T-helper 1 cell treated with Interleukin-12 subunit alpha and Interleukin-12 subunit beta and Interleukin-4 antibody, amounts not matched to agents 30 ng/mL and 1 ng/mL, for 36 hours (primary cell): ENCODE data around the gene MDM4. TPM values are rescaled to one million over a fixed set of nuclear protein-coding genes. Genes with fewer than 3 reads are reported as not detected.

Source experiments
- intact Hi-C: fragments of 100-400 bp; cut with micrococcal nuclease; formaldehyde crosslinking; loops from one replicate; pipeline ENCODE4 v1.15.1; 2024
- total RNA-seq: library from RNA; stranded (reverse); gene quantifications from 2 replicates; pipeline ENCODE4 v1.2.3, GENCODE V29; 2022

Gene MDM4
- total RNA-seq, 1 donor from 2014 or later, result 86.3 TPM

DNA sequence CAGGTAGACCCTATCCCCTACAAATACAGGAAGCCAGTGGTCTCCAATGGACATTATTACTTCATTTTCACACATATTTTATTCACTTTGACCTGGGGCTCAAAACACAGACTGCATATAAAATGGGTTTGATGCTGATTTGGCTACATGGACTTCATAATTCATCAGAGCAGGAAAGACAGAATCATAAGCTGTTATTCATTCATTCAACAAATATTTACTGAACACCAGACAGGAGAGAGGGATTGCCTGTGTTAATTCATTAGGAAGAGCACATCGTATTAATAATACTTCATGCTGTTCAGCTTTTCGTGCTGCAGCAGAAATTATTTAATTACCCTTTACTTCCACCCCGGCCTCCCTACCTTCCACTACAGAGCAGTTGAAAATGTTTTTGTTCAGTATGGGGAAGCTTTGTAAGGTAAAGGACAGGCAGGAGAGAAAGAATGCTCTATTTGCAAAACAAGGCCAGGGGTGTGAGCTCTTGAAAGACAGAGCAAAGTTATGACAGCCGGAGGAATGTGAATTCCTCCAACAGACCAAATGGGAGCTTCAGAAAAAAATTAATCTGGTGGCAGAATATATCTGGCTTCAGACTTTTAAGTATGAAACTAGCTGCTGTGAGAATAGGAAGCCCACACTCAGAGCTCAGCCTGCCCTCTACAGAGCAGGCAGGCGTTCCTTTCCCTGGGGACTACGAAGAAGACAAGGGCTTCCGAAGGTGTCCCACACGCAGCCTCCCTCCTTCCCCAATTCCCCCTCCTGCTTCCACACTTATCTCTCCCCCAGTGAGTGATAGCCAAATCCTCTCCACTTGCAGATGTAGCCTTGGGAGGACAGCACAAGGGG lies 58.0 kb downstream of the MDM4 start:
- intact Hi-C loops, result no loop called here

DNA sequence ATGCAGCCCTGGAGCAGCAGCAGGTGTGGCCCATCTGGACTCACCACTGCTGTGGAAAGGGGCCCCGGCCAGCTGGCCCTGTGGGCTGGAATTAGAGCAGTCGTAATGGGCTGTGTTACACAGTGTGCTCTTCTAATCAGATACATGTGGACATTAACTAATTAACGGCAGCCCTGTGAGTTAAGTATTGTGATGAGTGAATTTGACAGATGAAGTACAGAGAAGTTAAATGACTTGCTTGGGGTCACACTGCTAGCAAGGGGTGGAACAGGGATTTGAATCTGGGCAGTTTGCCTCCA lies 58.6 kb downstream of the MDM4 start:
- intact Hi-C loops, result no loop called here

GRCh38 chr1:204575221-204576190 lies 59.3 kb downstream of the MDM4 start:
- intact Hi-C loops, result no loop called here

DNA sequence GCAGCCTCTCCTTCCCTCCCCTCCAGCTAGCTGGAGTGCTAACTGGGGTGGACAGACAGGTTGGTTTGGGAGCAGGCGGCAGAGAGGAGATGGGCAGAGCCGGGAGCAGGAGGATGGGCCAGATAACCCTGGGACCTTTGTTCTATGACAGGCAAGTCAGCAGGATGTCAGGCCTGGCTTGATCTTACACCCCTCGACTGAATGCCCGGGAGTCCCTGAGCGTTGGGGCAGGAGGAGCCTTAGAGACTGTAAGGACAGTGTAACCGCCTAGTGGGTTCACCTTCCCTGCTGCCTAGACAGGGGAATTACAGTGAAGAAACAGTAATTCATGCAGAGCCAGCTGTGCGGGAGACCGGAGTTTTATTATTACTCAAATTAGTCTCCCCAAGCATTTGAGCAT lies 60.2 kb downstream of the MDM4 start:
- intact Hi-C loops, result no loop called here

- intact Hi-C loops, result loop anchor here (1.0 kb wide), 1 partner anchor 229 kb away; no protein-coding TSS in a partner anchor
These were observed 61.7 kb downstream of the MDM4 start for GRCh38 chr1:204577794-204578478.

GRCh38 chr1:204578867-204579664 lies 62.9 kb downstream of the MDM4 start:
- intact Hi-C loops, result loop anchor here (1.0 kb wide), 2 partner anchors 12 to 228 kb away; no protein-coding TSS in a partner anchor

GRCh38 chr1:204579681-204580080 lies 63.5 kb downstream of the MDM4 start:
- intact Hi-C loops, result loop anchor here (1.0 kb wide), 1 partner anchor 12 kb away; no protein-coding TSS in a partner anchor

DNA sequence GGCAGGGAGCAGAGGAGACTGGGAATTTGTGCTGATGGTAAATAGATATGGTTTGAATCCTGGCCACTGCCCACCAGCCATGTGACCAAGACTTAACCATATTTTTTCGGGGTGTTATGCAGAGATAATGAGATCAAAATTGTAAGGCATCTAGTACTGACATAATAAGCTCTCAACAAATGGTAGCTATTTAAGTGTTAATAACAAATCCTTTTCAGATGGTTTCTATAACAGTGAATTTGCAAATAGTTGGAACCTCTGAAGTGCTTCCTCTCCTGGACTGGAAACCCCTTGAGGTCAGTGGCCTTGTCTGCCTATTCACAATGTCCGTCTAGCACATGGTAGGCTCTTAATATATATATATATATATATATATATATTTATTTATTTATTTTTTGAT lies 64.7 kb downstream of the MDM4 start:
- intact Hi-C loops, result no loop called here

- intact Hi-C loops, result no loop called here
These were observed 65.6 kb downstream of the MDM4 start for GRCh38 chr1:204581759-204582158.

GRCh38 chr1:204583909-204584632 lies 67.9 kb downstream of the MDM4 start:
- intact Hi-C loops, result no loop called here

DNA sequence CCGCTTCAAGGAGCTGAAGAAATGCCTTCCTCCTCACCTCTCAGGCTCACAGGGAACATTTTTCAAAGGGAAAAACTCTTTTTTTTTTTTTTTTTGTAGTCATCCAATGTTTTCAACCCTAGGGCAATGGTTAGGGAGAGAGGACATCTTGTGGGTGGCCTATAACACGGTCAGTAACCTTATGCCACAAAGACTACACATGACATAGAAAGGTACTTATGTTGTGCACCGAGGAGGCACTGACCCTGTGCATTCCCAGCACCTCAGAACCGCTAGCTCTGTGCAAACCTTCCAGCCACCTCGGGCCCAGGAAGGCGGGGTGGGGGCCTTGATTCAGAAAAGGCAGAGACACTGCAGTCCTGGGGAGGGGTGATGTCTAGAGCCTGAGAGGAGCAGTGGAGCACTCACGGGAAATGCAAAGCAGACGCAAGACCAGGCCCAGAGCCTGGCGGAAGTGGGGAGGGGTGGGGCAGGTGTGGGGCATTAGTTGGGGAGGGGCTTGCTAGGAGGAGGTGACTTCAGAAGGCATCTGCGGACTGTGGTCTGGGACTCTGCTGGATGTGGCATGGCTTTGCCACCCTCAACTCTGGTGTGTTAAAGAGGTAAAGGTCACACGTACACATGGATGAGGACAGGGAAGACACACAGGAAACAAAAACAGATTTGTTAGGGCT lies 68.6 kb downstream of the MDM4 start:
- intact Hi-C loops, result no loop called here

DNA sequence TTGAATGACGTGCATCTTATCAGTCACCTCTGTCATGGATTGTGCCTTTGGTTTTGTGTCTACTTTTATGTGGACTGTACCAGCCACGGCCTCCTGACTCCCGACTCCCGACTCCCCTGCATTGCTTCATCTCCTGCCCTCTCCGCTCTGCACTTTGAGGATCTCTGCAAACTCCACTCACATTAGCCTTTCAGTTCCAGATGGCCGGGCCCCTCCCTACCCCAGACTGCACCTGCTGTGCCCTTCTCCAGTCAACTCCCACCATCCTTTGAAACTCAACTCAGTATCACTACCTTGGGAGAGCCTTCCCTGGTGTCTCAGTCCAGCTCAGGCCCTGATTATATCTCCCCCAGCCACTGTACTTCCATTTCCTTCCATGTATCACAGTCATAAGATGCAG lies 71.4 kb downstream of the MDM4 start:
- intact Hi-C loops, result no loop called here

DNA sequence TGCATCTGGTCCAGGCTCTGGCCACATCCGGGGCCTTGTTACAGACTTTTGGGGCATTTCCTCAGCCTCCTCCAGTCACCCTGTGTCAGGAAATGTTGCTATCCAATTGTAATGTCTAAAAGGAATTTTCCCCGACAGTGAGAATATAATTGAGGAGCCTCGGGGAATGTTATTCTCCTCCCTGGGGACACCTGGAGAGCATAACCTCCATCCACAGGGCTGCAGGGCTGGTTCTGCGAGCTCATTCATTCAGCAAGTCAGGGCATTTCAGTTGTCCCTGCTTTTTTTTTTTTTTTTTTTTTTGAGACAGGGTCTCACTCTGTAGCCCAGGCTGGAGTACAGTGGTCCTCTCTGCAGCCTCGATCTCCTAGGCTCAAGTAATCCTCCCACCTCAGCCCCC lies 72.6 kb downstream of the MDM4 start:
- intact Hi-C loops, result no loop called here

- intact Hi-C loops, result no loop called here
These were observed 73.3 kb downstream of the MDM4 start for GRCh38 chr1:204589409-204590038.

- intact Hi-C loops, result no loop called here
These were observed 75.4 kb downstream of the MDM4 start for GRCh38 chr1:204591473-204592090.

DNA sequence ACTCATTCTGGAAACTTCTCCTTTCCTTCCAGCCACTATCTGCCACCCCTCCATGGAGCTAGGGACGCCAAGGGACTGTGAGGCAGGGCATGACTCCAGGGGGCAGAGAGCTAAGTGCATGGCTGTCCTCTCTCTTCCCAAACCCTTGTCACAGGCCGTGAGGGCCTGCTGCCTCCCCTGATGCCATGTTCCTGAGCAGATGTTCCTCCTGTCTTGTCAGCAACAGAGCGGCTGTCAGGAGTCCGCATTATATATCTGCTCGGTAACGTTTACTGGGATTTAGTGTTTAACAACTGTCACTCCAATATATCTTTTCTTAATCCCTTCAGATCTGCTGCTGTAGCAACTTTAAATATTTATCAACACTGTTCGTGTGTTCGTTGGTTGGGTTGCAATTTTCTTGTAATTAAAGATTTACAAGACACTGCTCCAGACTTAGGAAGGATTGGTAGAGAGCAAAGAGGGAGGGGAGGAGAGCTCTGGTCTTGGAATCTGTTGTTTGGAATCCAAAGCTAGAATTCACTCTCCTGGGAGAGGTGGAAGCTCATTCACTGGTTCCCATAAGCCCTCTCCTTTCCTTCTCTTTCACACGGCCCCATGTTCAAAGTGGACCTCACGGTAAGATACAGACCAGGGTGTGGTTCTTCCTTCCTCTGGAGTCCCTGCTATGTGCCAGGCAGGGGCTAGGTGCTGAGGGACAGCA lies 76.2 kb downstream of the MDM4 start:
- intact Hi-C loops, result no loop called here

DNA sequence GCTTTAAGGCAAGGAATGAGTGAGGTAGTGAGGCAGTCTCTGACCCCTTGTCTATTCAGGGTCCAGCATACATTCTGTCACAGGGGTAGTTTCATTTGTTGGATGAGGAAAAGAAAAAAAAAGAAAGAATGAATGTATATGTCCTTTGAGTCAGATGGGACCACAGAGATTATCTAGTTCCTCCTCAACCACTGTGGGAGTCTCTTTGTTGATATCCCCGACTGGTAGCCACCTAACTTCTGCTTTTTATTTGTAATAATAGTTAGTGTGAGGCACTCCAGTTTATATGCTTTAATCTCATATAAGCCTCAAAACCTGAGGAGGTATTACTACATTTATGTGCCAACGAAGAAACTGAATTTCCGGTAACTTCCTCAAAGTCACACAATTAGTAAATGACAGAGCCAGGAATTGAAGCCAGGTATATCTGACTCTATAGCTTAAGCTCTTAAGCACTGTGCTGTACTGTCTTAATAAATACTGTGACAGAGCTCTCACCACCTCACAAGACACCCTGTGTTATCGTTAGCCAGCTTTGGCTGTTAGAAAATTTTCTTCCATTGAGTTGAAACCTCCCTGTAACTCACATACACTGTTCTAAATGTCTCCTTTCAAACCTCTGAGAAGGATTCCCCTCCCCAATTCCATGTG lies 82.2 kb downstream of the MDM4 start:
- intact Hi-C loops, result no loop called here
